CD4-positive, alpha-beta T cell treated with Interleukin-6 for 4 hours (primary cell): ENCODE data around the gene SYNC.

Experiments
- DNase-seq: peaks from one replicate; pipeline ENCODE4 v3.0.0-alpha.2; 2020; ENCODE audit warnings: mixed read lengths

SYNC gene

DNA sequence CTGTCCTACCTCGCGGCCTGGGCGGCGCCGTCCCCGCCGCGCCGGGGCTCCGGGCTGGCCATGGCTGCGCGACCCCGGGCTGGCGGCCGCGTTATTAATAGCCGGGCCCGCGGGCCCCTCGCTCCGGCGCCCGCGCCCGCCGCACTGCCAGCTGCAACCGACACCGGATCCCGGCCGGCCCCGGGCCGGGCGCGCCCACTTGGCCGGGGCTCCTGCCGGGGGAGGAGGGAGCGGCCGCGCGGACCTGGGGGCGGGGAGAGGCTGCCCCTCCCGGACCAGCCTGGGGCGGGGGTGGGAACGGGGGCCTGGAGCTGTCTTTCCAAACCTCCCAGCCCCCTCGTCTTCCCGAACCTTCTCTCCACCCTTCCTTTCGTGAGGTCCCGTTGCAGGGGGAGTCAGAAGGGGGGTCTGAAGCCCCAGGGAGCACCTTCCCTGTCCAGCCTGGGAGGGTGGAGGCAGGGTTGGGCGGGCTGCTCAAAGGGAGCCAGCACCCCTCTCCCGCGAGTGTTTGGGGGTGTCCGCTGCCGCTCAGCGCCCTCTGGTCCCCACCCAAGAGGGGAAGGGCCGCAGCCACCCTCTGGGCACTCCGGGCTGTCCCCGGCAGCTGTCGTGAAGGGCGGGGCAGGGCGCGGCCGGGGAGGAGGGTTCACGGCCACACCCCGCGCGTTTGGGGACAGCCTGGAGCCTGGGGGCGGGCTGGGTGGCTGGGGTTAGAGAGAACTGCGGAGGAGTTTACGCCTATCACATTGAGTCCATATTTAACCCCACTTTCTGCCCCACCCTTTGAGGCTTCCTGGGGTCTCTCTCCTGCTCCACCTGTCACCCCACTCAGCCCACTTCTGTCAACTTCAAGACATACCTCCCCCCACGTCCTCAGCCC is at the start of gene SYNC:
SYNC (minus strand) TSS at position 172 of the 880 bp plus-strand sequence; CDS start at position 62, 110 bp downstream.
- no peak for DNase-seq

DNA sequence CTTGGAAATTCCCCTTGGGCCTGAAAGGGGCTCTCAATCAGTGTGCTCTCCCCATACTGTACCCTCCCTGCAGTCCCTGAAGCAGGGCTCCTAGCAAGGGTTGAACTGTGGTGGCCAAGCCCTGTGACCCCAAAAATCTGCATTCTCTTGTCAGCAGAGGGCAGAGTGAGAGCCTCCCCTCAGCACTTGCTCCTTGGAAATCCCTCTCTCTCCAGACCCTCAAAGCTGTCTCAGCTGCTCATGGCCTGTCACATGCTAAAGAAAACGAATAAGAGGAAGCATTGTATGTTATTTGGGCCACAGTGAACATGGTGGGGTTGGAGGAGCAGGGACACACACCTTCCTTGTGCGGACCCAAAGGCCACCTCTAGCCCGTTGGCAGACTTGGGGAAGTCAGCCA is 47.2 kb upstream of the SYNC start:
- no peak for DNase-seq

DNA sequence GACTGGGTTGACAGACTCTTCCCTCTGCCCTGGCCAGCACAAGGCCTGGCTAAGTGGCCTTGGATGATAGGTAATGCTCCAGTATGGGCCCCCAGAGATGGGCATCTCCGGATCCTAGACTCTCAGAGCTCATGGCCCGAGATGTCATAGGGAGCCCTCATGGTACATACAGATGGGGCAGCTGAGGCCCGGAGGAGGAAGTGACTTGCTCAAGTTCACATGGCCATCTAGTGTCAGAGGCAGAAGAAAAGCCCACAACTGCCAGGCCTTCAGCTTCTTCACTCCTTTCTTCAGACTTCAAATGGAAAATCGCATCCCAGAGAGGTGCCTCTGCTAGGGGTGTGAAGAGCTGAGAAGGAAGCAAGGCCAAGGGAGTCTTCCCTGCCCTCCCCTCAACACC is 46.8 kb upstream of the SYNC start:
- no peak for DNase-seq

DNA sequence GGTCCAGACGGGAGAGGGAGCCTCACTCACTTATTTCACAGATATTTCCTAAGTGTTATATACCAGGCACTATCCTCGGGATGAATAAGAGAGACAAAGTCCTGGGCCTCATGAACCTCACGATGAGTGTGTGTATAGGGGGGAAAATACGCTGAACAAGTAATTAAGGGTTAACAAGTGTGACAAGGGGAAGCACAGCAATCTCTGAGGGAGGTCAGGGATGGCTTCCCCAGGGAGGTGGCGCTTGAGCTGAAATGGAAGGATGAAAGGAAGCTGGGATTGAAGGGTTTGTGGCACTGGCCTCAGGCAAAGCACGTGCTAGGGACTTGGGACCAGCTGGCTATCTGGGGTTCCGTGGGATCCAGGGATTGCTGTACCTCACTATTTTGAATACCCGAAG is 46.4 kb upstream of the SYNC start:
- DNase-seq = no peak

DNA sequence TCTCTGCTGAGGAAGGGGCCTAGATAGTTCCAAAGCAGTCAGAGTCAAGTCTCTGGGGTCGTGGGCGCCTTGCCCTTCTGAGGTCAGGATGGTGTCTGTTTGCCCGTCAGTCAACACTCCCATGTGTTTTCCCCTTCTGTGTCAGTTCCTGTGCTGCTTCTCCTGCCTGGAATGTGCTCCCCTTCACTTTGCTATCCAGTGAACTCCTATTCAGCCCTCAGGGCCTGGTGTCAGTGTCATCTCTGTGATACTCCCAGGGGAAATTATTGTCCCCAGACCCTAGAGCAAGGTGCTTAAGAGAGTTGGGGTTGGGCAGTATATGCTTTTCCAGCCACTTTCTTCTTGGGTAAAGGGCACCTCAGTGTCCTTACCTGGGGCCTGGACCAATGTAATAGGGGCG is 45.8 kb upstream of the SYNC start:
- DNase-seq = no peak

DNA sequence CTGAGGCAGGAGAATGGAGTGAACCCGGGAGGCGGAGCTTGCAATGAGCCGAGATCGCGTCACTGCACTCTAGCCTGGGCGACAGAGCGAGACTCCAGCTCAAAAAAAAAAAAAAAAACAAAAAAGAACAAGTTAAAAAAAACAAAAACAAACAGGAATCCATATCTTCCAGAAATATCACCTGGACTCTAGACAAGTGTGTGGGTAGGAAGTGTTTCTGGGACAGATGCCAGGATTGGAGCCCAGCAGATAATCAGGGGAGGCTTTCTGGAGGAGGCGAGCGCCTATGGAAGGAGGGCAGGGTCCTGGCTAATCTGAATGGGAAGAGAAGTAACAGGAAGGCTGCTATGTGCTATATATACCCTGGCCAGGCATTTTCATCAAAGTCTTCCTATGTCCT is 43.6 kb upstream of the SYNC start:
- no peak for DNase-seq

DNA sequence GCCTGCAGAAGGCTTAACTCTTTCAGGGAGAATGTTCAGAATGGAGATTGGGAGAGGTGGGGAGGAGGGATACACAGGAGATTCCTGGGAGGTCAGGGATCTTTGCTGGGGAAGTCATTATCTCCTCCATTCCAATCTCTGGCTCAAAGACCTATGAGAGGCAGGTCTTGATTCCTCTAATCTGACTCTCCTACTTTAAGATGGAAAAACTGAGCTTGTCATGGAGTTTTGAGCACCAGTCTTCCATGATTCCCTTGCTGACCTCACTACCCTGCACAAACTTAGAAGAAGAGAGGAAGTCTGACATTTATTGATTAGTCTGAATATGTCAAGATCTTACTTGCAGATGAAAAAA is 41.5 kb upstream of the SYNC start:
- DNase-seq = no peak

DNA sequence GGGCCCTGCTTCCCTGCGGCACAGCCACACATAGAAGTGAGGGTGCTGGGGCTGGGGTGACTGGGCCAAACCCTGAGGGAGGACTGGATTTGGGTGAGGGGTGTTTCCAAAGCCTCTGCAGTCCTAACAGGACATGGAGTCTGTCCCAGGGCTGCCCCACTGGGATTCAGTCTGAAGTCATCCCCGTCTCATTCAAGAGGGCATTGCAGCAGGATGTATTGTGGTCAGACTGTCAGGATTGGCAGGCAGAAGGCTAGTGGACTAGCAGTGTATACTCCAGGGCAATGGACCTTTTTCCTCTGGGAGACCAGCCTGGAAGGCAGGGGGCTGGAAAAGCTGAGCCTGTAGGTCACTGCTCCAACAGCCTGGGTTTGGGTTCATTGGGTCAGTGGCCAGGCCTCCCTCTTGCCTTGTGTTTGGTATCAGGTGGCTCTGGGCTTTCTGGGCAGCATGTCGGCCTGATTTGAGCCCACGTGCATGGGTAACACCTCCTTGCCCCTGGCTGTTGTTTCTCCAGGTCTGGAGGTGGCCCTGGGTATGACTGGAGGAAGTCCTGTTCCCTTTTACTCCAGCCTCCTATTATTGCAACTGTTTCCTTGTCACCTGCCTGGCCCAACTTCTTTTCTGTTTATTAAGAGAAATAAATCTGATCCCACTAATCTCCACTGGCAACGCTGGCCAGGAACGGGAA is 41.0 kb upstream of the SYNC start:
- DNase-seq = no peak

DNA sequence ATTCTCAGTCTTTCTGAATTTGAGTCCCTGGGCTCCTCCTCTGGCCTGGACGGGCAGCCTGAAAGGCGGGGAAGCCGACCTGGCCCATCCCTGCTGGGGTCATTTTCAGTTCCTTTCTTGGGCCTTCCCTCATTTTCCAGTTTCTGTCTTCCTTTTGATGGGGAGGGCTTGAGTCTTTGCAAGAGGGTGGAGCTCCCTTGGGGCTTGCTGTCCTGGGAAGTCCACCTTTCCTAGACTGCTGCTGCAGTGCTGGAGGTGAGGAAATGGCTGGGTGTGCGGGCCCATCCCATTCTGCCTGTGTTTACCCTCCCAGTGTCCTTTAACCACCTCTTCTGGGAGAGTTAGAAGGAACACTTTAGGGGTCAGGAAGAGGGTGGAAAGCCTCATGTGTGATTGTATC is 40.4 kb upstream of the SYNC start:
- DNase-seq = no peak

DNA sequence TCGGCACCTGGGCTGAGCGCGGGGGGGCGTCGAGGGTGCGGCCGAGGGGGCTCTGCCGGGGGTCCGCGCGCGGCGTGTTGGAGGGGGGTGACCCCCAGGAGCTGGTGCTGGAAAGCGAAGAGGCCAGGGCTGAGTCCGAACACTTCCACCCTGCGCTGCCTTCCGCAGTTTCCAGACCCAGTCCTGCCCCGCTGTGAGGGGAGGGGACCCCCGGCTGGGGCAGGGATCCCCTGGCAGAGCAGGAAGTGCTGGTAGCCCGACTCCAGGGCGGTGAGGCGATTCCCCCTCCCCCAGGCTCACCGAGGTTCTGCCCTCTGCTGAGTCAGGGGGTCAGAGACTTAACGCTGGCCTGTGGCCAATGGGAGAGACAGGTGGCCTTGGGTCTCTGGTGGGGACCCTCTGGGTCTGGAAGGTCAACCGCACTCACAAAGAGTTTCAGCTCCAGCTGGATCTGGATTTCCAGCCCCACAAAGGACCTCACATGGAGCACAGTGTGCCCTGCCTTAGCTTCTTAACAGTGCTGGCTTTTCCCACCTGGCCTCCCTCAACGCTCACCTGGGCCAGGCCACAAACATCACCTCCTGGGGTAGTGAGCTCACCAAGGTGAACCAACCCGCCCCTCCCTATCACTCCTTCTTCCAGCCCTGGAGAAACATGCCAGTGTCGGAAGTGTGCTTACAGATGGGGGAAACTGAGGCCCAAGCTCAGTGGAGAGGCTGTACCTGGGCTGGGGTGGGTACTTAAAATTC is 39.8 kb upstream of the SYNC start:
- DNase-seq = no peak

DNA sequence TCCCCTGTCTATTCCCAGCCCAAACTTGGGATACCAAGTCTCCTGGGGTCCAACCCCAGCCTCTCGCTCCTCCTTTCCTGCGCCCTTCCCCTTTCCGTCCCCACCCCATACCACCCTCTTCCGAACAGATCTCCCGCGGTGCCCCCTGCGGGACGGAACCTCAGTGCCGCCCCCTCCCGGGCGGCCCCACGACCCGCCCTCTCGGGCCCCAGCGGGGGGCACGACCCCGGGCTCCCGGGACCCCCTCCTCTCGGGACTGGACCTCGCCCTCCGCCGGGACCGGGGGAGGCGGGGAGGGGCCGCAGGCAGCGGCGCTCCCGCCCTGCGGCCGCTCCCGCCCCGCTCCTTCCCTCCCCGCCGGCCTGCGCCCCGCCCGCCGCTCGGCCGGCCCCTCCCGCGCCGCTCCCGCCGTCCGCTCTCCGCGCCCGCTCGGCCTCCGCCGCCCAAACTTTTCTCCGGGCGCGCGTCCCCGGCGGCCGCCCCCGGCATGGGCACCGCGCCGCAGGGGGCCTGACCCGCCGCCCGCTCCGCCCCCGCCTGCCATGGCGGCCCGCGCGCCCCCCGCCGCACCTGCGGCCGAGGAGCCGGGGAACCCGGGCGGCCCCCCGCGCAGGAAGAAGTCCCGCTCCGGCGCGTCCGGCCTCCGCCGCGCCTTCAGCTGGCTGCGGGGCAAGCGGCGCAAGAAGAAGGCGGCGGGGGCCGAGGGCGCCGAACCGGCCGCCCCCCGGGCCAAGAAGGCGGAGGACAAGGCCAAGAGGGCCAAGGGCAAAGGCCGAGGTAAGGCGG is 39.0 kb upstream of the SYNC start:
- DNase-seq = peak; percentile 10

DNA sequence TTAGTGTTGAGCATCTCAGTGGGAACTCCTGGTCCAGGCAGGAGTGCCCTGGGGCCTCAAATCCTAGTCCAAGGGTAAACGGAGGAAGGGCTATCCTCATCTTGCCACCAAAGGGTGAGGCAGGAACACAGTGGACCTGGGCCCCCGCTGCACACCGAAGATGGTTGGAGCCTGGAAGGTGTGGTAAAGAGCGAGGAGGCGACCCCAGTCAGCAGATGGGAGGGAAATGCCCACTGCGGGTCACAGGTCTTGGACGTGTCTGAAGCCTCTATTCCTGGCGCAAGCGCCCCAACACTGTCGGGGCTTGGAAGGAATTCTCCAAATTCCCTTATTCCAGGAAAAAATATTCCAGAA is 38.5 kb upstream of the SYNC start:
- DNase-seq = no peak

DNA sequence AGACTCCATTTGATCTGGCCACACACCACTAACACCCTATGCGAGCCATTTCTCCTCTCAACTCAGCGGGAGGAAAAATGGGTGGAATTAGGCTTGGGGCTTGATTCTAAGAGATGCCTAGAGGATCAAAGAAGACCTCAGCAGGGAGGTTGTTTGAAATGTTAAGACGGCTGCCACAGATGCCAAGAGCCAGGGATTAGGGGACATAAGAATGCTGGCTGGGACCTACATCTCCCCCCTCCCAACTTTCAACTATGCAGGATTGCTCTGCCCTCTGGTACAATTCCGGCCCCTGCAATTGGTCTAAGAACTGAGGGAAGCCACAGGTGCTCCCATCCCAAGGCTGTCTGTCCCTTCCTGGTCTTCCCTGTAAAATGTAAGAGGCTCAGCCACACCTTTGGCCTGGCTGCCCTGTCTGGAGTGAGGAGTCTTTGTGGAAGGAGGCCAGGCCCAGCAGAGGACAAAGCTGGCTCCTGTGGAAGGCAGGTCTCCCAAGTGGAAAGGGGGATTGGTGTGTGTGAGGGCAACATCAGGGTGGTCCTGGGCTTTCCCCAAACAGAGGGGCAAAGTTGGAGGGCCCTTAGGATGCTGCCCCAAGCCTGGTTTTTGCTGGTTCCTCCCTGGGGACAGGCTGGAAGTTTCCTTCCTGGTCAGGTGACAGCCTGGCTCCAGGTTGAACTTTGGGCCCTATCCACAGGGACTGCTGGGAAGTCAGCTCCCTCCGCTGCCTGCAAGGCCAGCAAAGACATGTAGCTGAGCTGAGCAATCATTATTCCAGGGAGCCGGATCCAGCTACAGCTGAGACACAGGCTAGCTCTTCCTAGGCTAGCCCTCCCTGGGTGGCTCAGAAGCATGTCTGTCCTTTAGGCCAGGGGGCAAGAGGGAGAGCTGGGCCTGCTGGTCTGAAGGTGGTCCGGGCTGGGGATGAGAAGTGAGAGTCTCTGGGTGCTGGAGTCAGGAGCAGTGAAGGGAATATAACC is 34.5 kb upstream of the SYNC start:
- no peak for DNase-seq

DNA sequence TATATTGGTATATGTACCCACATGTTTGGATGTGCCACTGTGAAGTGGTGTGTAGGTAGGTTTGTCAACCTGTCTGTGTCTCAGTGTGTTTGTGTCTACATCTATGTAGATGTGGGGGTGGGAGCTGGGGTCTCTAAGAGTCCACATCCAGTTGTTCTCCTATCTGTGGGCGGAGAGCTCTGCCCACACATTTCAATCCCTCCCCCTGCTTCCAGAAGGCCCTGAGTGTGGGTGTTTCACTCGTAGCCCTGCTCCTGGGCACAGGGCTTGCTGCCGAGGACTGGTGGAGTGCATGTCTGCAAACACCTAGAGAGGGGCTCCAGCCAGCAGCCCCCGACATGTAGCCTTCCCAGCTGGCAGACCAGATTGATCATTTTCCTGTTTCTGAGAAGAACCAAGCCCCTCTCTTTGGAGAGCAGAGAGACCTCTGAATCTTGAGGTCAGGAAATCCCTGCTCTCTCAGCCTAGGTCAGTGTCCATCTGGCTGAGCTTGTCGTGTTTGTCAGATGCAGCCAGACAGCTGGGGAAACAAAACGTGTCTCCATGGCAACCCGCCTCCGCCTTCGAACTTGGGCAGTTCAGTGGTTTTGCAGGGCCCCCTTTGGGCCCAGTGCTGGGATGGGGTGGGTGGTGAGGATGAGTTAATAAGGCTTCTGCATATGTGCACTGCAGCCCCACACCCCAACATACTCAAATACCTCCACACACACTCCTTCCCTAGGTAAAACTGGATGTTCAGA is 31.2 kb upstream of the SYNC start:
- no peak for DNase-seq

DNA sequence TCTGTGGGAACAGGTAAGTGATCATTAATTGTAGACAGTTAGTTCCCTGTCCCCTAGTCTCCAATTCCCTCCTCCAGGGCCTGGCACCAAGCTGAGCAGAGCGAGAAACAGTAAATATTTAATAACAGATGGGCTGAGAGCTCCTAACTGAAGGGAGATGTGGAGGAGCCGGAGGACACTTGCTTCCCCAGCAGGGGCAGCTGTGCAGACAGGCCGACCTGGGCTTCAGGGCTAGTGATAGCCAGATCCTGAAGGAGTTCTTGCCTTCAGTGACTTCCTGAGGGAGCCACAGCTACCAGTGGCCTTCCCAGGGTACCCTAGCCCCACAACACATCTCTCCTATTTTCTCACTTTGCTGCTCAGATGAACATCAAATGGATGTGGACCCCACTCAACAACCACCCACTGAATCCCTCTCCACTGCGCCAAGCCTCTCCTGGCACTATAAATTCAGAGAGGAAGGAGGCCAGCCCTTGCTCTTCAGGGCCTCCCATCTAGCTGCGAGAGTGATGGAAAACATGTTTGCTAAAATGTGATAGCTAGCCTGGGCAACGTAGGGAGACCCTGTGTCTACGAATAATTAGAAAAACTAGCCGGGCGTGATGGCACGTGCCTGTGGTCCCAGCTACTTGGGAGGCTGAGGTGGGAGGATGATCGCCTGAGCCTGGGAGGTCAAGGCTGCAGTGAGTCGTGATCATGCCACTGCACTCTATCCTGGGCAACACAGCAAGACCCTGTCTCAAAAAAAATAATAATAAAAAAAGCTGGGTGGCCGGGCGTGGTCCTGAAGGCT is 26.9 kb upstream of the SYNC start:
- no peak for DNase-seq

DNA sequence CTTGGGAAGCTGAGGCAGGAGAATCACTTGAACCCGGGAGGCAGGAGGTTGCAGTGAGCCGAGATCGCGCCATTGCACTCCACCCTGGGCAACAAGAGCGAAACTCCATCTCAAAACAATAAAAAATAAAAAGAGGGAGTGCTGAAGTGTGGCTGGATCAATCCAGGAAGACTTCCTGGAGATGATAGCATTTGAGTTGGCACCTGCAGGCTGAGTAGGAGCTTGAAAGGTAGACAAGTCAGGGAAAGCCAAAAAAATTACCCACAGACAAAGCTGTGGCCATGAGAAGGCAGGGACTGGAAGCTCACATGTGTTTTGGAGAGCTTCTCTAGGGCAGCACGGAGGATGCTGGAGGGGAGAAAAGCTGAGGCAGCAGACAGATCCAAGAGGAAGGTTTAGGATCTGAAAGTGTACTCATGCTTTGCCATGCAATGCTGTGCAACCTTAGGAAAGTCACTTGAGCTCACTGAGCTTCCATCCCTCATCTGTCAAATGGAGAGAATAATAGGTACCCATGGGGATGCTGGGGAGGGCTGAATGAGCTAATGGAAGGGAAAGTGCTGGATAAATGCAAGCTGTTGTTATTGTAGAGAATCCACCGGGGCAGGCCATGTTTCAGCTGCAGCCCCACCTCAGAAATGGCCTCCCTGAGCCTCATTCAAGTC is 26.0 kb upstream of the SYNC start:
- no peak for DNase-seq

DNA sequence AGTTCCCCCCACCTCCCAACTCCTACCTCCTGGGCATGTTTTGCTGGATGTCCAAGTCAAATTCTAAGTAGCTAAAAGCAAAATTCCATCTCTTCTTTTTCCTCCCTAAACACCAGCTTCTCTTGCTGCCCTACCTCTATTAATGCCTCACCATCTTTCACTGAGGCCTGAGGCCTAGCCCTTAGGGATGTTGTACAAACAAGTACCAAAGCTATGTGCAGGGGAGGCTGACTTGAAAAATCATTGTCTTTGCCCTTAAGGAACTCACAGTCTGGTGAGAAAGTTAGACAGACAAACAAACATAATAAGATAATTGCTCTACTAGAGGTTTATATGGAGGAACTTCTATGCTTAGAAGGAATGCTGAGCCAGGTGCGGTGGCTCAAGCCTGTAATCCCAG is 25.3 kb upstream of the SYNC start:
- DNase-seq = no peak

DNA sequence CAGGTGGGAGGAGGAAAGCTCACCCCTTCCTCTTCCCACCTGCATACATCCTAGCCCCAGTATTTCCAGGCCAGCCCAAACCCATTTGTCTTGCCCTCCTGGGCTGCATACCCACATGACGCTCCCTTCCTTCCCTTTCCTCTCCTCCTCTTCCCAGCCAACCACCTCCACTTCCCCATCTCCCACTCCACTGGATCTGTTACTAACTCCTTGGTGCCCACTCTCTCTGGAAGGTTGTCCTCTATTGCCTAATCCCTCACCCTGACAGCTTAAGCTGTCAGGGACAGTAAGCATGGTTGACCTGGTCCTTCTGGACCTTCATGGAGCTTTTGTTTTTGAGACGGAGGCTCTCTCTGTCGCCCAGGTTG is 23.0 kb upstream of the SYNC start:
- DNase-seq = no peak
